HG02943 (cell line): ENCODE data around the gene ACACB.

Source experiments
- ATAC-seq: cut with Tn5 transposase; IDR thresholded peaks from one replicate; pipeline ENCODE4 v1.9.1; 2021; ENCODE audit warnings: mild to moderate bottlenecking, low read depth, moderate library complexity; ENCODE audit not compliant: unreplicated experiment

The ACACB gene

GRCh38 chr12:109247831-109248654, 131.7 kb downstream of the ACACB start:
- no peak for ATAC-seq

GRCh38 chr12:109250523-109250922, 134.1 kb downstream of the ACACB start:
- no peak for ATAC-seq

GRCh38 chr12:109252799-109253198, 136.4 kb downstream of the ACACB start:
- ATAC-seq = no peak

- no peak for ATAC-seq
These were observed 137.6 kb downstream of the ACACB start for GRCh38 chr12:109253913-109254544.

- no peak for ATAC-seq
These were observed 139.0 kb downstream of the ACACB start for GRCh38 chr12:109255377-109255776.

GRCh38 chr12:109256011-109256410, 139.6 kb downstream of the ACACB start:
- no peak for ATAC-seq

- no peak for ATAC-seq
These were observed 141.8 kb downstream of the ACACB start for GRCh38 chr12:109258201-109258600.

DNA sequence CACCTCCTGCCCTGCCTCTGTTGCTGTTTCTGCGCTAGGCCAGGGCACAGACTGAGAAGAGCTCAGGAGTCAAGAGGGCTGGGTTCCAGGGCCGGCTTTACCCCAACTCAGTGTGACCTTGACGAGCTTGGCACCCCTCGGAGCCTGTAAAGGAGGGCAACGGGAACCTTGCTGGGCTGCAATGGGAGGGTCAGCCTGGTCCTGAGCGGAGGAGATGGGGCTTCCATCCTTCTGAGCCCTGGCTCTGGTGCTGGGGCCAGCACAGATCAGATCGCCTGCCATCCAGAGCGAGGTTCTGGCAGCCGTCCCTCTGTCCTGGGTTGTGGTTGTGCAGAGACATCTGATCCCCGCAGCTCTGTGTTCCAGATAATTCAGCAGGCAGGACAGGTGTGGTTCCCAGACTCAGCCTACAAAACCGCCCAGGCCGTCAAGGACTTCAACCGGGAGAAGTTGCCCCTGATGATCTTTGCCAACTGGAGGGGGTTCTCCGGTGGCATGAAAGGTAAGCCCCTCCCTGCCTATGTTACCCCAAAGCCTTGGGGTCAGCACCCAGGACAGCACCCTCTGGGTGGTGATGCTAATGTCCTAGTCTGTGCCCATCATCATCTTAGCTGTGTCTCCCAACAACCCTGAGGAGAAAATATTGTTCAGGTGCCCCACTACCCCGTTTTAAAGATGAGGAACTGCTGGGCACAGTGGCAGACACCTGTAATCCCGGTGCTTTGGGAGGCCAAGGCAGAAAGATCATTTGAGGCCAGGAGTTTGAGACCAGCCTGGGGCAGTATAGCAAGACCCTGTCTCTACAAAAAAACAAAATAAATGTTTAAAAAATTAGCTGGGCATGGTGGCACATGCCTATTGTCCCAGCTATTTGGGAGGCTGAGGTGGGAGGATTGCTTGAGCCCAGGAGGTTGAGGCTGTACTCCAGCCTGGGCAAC, 142.5 kb downstream of the ACACB start:
- no peak for ATAC-seq

DNA sequence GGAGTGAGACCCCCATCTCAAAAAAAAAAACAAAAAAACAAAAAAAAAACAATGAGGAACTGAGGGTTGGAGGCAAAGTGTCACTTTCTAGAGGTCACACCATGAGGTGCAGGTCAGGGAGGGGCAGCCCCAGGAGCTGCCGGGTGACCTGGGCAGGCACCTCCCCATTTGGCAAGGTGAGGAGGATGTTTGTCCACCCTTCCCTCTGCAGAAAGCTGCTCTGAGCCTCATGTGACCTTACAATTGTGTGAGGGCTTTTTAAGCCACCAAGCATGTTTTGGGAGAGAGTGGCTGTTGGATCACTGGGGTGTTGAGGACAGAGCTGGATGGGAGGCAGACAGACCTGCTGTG, 143.1 kb downstream of the ACACB start:
- no peak for ATAC-seq

DNA sequence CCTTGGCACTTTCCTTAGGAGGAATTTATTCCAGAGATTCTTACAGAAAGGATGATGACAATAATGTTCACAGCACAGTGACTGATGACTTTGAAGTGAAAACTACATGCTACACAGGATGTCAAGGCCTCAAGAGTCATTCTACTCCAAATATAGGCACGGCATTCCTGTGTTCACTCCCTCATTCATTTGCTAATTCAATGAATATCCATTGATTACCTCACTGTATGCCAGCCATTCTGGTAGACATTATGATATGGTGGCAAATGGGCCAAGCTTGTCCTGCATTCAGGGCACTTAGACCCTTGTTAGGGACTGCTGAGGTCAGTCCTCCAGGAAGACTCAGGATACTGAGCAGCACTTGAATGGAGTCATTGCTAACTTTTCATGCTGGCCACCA, 144.7 kb downstream of the ACACB start:
- ATAC-seq = no peak

DNA sequence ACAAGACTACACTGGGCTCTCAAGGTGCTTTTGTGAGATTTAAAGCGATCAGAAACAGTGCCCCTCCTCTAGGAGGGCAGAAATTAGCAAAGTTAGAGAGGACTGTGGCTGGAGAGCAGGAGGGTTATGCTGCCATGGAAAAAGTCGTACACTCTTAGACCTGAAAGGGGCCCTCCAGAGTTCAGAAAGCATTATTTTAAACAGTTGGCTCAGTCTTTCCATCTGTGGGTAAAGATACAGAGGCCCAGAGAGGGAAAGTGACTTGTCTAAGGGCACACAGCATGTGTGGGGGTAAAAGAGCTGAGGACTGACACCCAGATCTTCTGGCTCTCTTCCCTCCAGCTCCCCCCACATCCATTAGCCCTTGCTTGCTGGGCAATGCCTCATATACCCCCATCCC, 145.6 kb downstream of the ACACB start:
- ATAC-seq = no peak

GRCh38 chr12:109263439-109263838, 147.1 kb downstream of the ACACB start:
- no peak for ATAC-seq

DNA sequence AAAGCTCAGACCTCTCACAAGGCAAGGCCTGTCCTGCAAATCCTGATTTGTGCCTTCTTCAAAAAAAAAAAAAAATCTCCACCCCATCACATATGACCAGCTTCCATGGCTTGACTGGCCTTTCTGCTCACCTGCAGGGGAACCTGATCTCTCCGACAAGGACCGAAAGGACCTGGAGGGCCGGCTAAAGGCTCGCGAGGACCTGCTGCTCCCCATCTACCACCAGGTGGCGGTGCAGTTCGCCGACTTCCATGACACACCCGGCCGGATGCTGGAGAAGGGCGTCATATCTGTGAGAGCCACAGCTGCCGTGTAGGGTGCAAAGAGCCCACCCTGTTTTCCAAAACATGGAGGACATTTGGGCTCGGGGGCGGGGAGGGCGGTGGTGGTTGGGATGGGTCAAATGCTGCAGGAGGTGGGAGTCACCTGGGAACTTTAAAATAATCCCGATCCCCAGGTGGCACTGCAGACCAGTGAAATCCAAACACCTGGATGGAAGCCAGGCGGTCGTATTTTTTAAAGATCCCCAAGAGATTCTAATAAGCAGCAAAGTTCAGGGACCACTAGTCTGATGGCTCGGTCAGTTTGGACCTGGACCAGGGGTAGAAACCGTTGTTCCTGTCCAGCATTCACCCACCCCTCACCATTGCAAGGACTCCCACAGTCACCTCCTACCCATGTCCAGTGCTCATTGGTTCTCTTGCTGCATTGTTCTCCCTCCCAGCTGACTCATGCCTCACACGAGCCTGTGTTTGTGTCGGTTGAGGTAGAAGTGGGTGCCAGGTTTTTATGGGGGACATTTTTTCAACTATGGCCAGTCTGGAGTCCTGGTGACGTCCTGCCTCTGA, 147.9 kb downstream of the ACACB start:
- no peak for ATAC-seq

- ATAC-seq = no peak
These were observed 148.7 kb downstream of the ACACB start for GRCh38 chr12:109264943-109265650.

- no peak for ATAC-seq
These were observed 149.9 kb downstream of the ACACB start for GRCh38 chr12:109266106-109266879.

DNA sequence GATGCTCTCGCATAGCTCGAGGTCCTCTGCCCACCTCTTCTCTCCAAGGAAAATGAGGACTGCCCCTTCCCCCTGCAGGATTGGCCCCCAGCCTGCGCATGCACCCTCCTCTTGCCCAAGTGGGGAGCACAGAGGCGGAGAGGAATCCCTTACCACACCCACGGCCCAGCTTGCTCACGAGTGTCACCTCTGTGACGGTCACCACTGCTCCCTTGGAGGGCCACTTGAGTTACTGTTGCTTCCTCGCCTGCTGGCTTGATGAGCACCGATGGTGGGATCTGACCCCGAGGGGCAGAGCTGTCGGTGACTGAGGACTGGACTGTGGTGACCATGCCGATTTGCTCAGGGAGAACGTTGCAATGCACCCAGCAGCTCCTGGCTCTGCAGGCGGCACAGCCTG, 151.0 kb downstream of the ACACB start:
- ATAC-seq = no peak

GRCh38 chr12:109268896-109269295, 152.5 kb downstream of the ACACB start:
- ATAC-seq = no peak

DNA sequence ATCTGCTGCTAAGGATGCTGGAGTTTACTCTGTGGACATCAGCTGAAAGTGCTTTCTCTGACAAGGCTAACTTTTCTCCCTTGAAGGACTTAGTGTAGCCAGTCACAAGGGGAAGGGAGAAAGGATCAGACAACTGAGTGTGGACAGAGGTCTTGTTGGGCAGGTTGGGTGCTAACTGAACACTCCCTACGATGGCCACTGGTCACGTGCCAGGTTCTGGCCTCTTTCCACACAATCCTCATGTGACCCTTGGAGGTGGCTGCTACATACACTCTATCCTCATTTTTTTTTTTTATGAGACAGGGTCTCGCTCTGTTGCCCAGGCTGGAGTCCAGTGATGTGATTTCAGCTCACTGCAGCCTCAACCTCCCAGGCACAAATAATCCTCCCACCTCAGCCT, 153.0 kb downstream of the ACACB start:
- no peak for ATAC-seq

- no peak for ATAC-seq
These were observed 154.1 kb downstream of the ACACB start for GRCh38 chr12:109270494-109270893.
